ENCODE results near the gene ANKS3.
"Not testable (repeated sequence)": the region's sequence is repeated elsewhere in the genome, so short reads cannot be mapped to it uniquely, and the experiment has no call there.

The ANKS3 gene

DNA sequence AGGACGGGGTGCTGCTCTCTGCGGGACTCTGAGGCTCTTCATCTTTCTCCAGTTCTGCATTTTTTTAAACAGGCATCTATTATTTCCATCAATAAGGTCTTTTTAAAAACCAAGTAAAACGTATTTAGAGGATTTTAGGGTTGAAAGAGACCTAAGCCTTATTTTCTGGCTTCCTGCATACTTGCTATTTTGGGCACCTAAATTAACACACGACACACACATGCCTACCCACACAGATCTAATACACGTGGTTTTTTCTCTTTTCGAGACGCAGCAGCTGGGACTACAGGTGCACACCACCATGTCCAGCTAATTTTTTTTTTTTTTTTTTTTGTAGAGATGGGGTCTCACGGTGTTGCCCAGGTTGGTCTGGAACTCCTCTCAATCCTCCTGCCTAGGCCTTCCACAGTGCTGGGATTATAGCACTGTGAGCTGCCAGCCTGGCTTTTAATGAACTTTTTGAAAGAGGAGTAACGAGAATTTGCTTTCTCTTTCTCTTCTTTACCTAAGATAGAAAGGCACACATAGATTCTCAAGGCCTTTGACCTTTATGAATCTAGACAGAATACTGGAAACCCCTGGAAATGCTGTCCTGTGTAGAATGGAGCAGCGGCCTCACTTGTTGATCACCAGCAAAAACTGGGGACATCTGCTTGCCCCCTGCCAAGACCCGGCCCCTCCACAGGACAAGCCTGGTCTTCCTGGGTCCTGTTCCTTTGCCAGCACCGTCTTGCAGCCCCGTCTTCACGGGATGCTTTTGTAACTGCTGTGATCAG, 14.0 kb upstream of the ANKS3 start:
- H3K27ac Mint-ChIP-seq: peak overlapping the region; percentile 61 to 96
- DNase-seq: no peak
- peaks cover 26% of the 10 kb centered on the region for H3K36me3 Mint-ChIP-seq (ENCODE audit: insufficient read depth)
- no peak for ATAC-seq (replicated peaks)
- H3K27me3 Mint-ChIP-seq: peaks cover 0 to 7% of the 10 kb centered on the region in 2 donors
- H3K4me1 Mint-ChIP-seq (ENCODE audit: low read depth in 2 of 2): peaks cover 16 to 21% of the 10 kb centered on the region in 2 donors
- H3K9me3 Mint-ChIP-seq: no peaks in the 10 kb centered on the region
- H3K4me3 Mint-ChIP-seq: peak overlapping the region; percentile 24 to 71

GRCh38 chr16:4746991-4747574, 13.0 kb upstream of the ANKS3 start:
- DNase-seq (no peak), ATAC-seq (replicated peaks) (no peak)
- H3K27ac Mint-ChIP-seq: peak overlapping the region; percentile 61 to 96
- H3K36me3 Mint-ChIP-seq (ENCODE audit: insufficient read depth): peaks cover 25% of the 10 kb centered on the region
- no peaks in the 10 kb centered on the region for H3K9me3 Mint-ChIP-seq
- H3K4me3 Mint-ChIP-seq: peak overlapping the region in 1 of 2 donors; percentile 71
- H3K4me1 Mint-ChIP-seq (ENCODE audit: low read depth in 2 of 2): peaks cover 16 to 22% of the 10 kb centered on the region in 2 donors
- peaks cover 0 to 10% of the 10 kb centered on the region in 2 donors for H3K27me3 Mint-ChIP-seq

GRCh38 chr16:4746215-4746614, 12.1 kb upstream of the ANKS3 start:
- no peaks in the 10 kb centered on the region for H3K9me3 Mint-ChIP-seq
- peaks cover 20% of the 10 kb centered on the region for H3K36me3 Mint-ChIP-seq (ENCODE audit: insufficient read depth)
- no peak overlapping the region for H3K27ac Mint-ChIP-seq
- DNase-seq (no peak), ATAC-seq (replicated peaks) (no peak)
- H3K27me3 Mint-ChIP-seq: peaks cover 0 to 10% of the 10 kb centered on the region in 2 donors
- no peak overlapping the region for H3K4me3 Mint-ChIP-seq
- peaks cover 16 to 22% of the 10 kb centered on the region in 2 donors for H3K4me1 Mint-ChIP-seq (ENCODE audit: low read depth in 2 of 2)

GRCh38 chr16:4745274-4745569, 11.2 kb upstream of the ANKS3 start:
- DNase-seq (no peak), ATAC-seq (replicated peaks) (no peak)
- Mint-ChIP-seq H3K9me3 (no peaks in the 10 kb centered on the region), H3K27me3 (peaks cover 0 to 10% of the 10 kb centered on the region in 2 donors), H3K27ac (no peak overlapping the region), H3K4me1 (ENCODE audit: low read depth in 2 of 2) (peaks cover 16 to 22% of the 10 kb centered on the region in 2 donors), H3K4me3 (no peak overlapping the region), H3K36me3 (ENCODE audit: insufficient read depth) (peaks cover 13% of the 10 kb centered on the region)

- Mint-ChIP-seq H3K4me3 (no peak overlapping the region), H3K9me3 (no peaks in the 10 kb centered on the region), H3K36me3 (ENCODE audit: insufficient read depth) (peaks cover 13% of the 10 kb centered on the region), H3K27ac (no peak overlapping the region), H3K4me1 (ENCODE audit: low read depth in 2 of 2) (peaks cover 16 to 22% of the 10 kb centered on the region in 2 donors), H3K27me3 (peaks cover 0 to 10% of the 10 kb centered on the region in 2 donors)
- no peak for ATAC-seq (replicated peaks)
- DNase-seq: no peak
Observed at GRCh38 chr16:4744555-4745273, 10.6 kb upstream of the ANKS3 start.

- peaks cover 16 to 19% of the 10 kb centered on the region in 2 donors for H3K4me1 Mint-ChIP-seq (ENCODE audit: low read depth in 2 of 2)
- no peaks in the 10 kb centered on the region for H3K9me3 Mint-ChIP-seq
- no peak overlapping the region for H3K27ac Mint-ChIP-seq
- H3K27me3 Mint-ChIP-seq: peaks cover 0 to 11% of the 10 kb centered on the region in 2 donors
- H3K4me3 Mint-ChIP-seq: peak overlapping the region; percentile 55 to 71
- peaks cover 13% of the 10 kb centered on the region for H3K36me3 Mint-ChIP-seq (ENCODE audit: insufficient read depth)
- ATAC-seq (replicated peaks) (no peak), DNase-seq (no peak)
Observed at GRCh38 chr16:4743226-4743878, 9.3 kb upstream of the ANKS3 start.

DNA sequence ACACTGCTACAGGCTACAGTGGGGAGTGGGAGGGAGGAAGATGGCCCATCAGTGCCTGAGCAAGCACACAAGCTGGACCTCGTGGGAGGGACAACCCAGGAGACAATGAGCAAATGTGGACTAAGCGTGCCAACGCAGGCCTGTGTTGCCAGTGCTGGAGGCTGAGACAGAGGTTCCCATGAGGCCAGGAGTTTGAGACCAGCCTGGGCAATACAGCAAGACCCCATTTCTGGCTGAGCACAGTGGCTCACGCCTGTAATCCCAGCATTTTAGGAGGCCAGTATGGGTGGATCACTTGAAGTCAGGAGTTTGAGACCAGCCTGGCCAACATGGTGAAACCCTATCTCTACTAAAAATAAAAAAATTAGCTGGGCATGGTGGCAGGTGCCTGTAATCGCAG, 4.3 kb upstream of the ANKS3 start:
- ATAC-seq (replicated peaks): not testable (repeated sequence)

GRCh38 chr16:4737545-4737944, 3.5 kb upstream of the ANKS3 start:
- H3K4me3 Mint-ChIP-seq: no peak overlapping the region
- no peak overlapping the region for H3K27ac Mint-ChIP-seq
- no peak for ATAC-seq (replicated peaks)
- no peaks in the 10 kb centered on the region for H3K9me3 Mint-ChIP-seq
- peaks cover 16 to 17% of the 10 kb centered on the region in 2 donors for H3K4me1 Mint-ChIP-seq (ENCODE audit: low read depth in 2 of 2)
- peaks cover 19% of the 10 kb centered on the region for H3K36me3 Mint-ChIP-seq (ENCODE audit: insufficient read depth)
- peaks cover 0 to 8% of the 10 kb centered on the region in 2 donors for H3K27me3 Mint-ChIP-seq
- no peak for DNase-seq

More for the DNA sequence above, 4.3 kb upstream of the ANKS3 start:
- not testable (repeated sequence) for H3K27ac Mint-ChIP-seq, H3K4me3 Mint-ChIP-seq, H3K9me3 Mint-ChIP-seq, DNase-seq
- H3K27me3 Mint-ChIP-seq: peaks cover 0 to 14% of the 10 kb centered on the region in 2 donors
- H3K4me1 Mint-ChIP-seq (ENCODE audit: low read depth in 2 of 2): peaks cover 13 to 15% of the 10 kb centered on the region in 2 donors
- H3K36me3 Mint-ChIP-seq (ENCODE audit: insufficient read depth): peaks cover 19% of the 10 kb centered on the region

DNA sequence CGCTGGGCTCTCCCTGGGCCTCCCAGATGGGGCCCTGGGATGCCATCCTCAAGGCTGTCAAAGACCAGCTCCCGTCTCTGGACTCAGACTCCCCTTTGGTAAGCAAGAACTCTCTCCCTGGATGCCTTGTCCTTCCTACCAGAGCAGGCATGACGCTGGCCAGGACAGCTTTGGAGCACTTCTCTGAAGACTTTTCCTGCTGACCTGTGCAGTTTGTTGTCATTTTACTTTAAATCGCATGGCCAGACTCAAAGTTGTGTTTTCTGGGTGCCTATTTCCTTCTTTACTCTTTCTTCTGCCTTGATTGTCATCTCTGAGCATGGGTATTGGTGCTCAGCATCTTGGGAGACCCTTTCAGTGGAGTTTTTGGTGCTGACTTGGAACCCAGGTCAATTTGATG, 2.5 kb upstream of the ANKS3 start:
- peak overlapping the region in 1 of 2 donors; percentile 31 for H3K4me3 Mint-ChIP-seq
- no peaks in the 10 kb centered on the region for H3K9me3 Mint-ChIP-seq

GRCh38 chr16:4734730-4735535, 862 bp upstream of the ANKS3 start:
- H3K4me3 Mint-ChIP-seq: peak overlapping the region; percentile 91 to 95
- peak overlapping the region; percentile 90 to 92 for H3K27ac Mint-ChIP-seq
- H3K36me3 Mint-ChIP-seq (ENCODE audit: insufficient read depth): peaks cover 19% of the 10 kb centered on the region
- peaks cover 0 to 8% of the 10 kb centered on the region in 2 donors for H3K27me3 Mint-ChIP-seq
- H3K9me3 Mint-ChIP-seq: no peaks in the 10 kb centered on the region
- H3K4me1 Mint-ChIP-seq (ENCODE audit: low read depth in 2 of 2): peaks cover 16 to 17% of the 10 kb centered on the region in 2 donors
- DNase-seq: peak; percentile 93 to 96 (median 94)
- ATAC-seq (replicated peaks): peak; percentile 82

More for the DNA sequence above, 2.5 kb upstream of the ANKS3 start:
- DNase-seq (no peak), ATAC-seq (replicated peaks) (no peak)
- Mint-ChIP-seq H3K27me3 (peaks cover 0 to 8% of the 10 kb centered on the region in 2 donors), H3K4me1 (ENCODE audit: low read depth in 2 of 2) (peaks cover 16 to 17% of the 10 kb centered on the region in 2 donors), H3K36me3 (ENCODE audit: insufficient read depth) (peaks cover 19% of the 10 kb centered on the region), H3K27ac (no peak overlapping the region)

- Mint-ChIP-seq H3K27me3 (peaks cover 0 to 8% of the 10 kb centered on the region in 2 donors), H3K4me1 (ENCODE audit: low read depth in 2 of 2) (peaks cover 16 to 17% of the 10 kb centered on the region in 2 donors), H3K27ac (peak overlapping the region; percentile 62 to 92), H3K36me3 (ENCODE audit: insufficient read depth) (peaks cover 16% of the 10 kb centered on the region), H3K4me3 (peak overlapping the region; percentile 91 to 95), H3K9me3 (no peaks in the 10 kb centered on the region)
- peak in 2 of 3 experiments; percentile 8 to 15 for DNase-seq
- peak; percentile 5 for ATAC-seq (replicated peaks)
Observed at GRCh38 chr16:4733747-4734062, 366 bp downstream of the ANKS3 start.

DNA sequence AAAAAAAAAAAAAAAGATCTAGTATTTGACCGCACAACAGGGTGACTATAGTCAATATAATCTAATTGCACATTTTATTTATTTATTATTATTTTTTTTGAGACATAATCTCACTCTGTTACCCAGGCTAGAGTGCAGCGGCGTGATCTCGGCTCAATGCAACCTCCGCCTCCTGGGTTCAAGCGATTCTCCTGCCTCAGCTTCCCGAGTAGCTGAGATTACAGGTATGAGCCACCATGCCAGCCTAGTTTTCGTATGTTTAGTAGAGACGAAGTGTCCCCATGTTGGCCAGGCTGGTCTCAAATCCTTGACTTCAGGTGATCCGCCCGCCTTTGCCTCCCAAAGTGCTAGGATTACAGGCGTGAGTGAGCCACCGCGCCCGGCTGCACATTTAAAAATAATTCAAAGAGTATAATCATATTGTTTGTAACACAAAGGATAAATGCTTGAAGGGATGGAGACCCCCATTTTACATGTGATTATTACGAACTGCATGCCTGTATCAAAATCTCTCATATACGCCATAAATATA, 794 bp downstream of the ANKS3 start:
- ATAC-seq (replicated peaks) (no peak), DNase-seq (no peak)
- H3K4me3 Mint-ChIP-seq: peak overlapping the region; percentile 91 to 95
- H3K4me1 Mint-ChIP-seq (ENCODE audit: low read depth in 2 of 2): peaks cover 16 to 17% of the 10 kb centered on the region in 2 donors
- peak overlapping the region; percentile 62 to 92 for H3K27ac Mint-ChIP-seq
- H3K9me3 Mint-ChIP-seq: no peaks in the 10 kb centered on the region
- peaks cover 0 to 5% of the 10 kb centered on the region in 2 donors for H3K27me3 Mint-ChIP-seq
- H3K36me3 Mint-ChIP-seq (ENCODE audit: insufficient read depth): peaks cover 15% of the 10 kb centered on the region
